Cardiac muscle cell (in vitro differentiated cells and primary cell): Measurements from ENCODE around the gene STK11IP. TPM values are rescaled to one million over a fixed set of nuclear protein-coding genes. Genes with fewer than 3 reads are reported as not detected.
A peak's percentile ranks its signal among the peaks of the same experiment; 100 is the strongest.

ENCODE experiments used
- DNase-seq, 2 donors: peaks; one replicate each; pipeline versions ENCODE4 v3.0.0 to v3.0.0-alpha.2; 2010 to 2017; ENCODE audit warnings: low read depth in 1 of 2, low spot score in 1 of 2
- H3K27ac ChIP-seq: fragments of 200-600 bp; sonication (generic); 2 replicates; pipeline ENCODE4 v1.5.1; 2016
- H3K27me3 ChIP-seq: fragments of 200-600 bp; sonication (generic); 2 replicates; pipeline ENCODE4 v1.6.0; 2016; ENCODE audit warnings: control low read depth
- H3K36me3 ChIP-seq: fragments of 200-600 bp; sonication (generic); 2 replicates; pipeline ENCODE4 v1.5.1; 2016; ENCODE audit warnings: control low read depth
- H3K4me1 ChIP-seq: fragments of 200-600 bp; sonication (generic); 2 replicates; pipeline ENCODE4 v1.8.1; 2017; ENCODE audit warnings: low read depth, mild to moderate bottlenecking, mixed run types
- H3K4me3 ChIP-seq: fragments of 200-600 bp; sonication (generic); 2 replicates; pipeline ENCODE4 v1.5.1; 2016; ENCODE audit warnings: mild to moderate bottlenecking
- H3K9me3 ChIP-seq: fragments of 200-600 bp; sonication (generic); 2 replicates; pipeline ENCODE4 v1.5.1; 2017; ENCODE audit warnings: low read depth, mild to moderate bottlenecking, control low read depth
- CTCF ChIP-seq: IDR thresholded peaks from 2 replicates; pipeline ENCODE4 v1.5.1; 2012; ENCODE audit warnings: low read depth, mild to moderate bottlenecking, low read length
- polyA plus RNA-seq: library from polyadenylated mRNA; unstranded; fragments of >200 nt; fragmentation: Nextera tagmentation; extraction: Ambion mirVana; gene quantifications from 2 replicates; pipeline ENCODE4 v1.2.1, GENCODE V29; 2016
- total RNA-seq: library from RNA; depleted of rRNA; stranded (reverse); fragments of >200 nt; gene quantifications from 2 replicates; pipeline ENCODE4 v1.2.3, GENCODE V29; 2016

STK11IP gene
- total and polyA plus RNA-seq, 2 experiments from 2014 or later: 22.4 to 24.4 TPM

GRCh38 chr2:219641390-219642068 is 43.9 kb downstream of the STK11IP start:
- H3K4me3 ChIP-seq: no peak overlapping the region
- no peaks in the 10 kb centered on the region for H3K9me3 ChIP-seq
- H3K27ac ChIP-seq: peak overlapping the region; percentile 64
- H3K36me3 ChIP-seq: no peaks in the 10 kb centered on the region
- H3K4me1 ChIP-seq: peaks cover 45% of the 10 kb centered on the region
- TF ChIP-seq CTCF: no peak
- no peak for DNase-seq
- no peaks in the 10 kb centered on the region for H3K27me3 ChIP-seq

GRCh38 chr2:219642069-219642454 is 44.4 kb downstream of the STK11IP start:
- Histone ChIP-seq H3K9me3 (no peaks in the 10 kb centered on the region), H3K27ac (peak overlapping the region; percentile 64), H3K4me1 (peaks cover 45% of the 10 kb centered on the region), H3K36me3 (no peaks in the 10 kb centered on the region), H3K4me3 (no peak overlapping the region), H3K27me3 (no peaks in the 10 kb centered on the region)
- no peak for TF ChIP-seq CTCF
- peak in 1 of 2 donors; percentile 45 for DNase-seq

- H3K4me1 ChIP-seq: peaks cover 45% of the 10 kb centered on the region
- H3K36me3 ChIP-seq: no peaks in the 10 kb centered on the region
- peak; percentile 100 for TF ChIP-seq CTCF
- H3K9me3 ChIP-seq: no peaks in the 10 kb centered on the region
- H3K4me3 ChIP-seq: no peak overlapping the region
- no peaks in the 10 kb centered on the region for H3K27me3 ChIP-seq
- DNase-seq: peak; percentile 99
- H3K27ac ChIP-seq: peak overlapping the region; percentile 64
Observed at GRCh38 chr2:219642465-219643083, 44.9 kb downstream of the STK11IP start.

- no peak overlapping the region for H3K4me3 ChIP-seq
- DNase-seq: no peak
- H3K36me3 ChIP-seq: no peaks in the 10 kb centered on the region
- H3K27me3 ChIP-seq: no peaks in the 10 kb centered on the region
- no peak for TF ChIP-seq CTCF
- H3K9me3 ChIP-seq: no peaks in the 10 kb centered on the region
- H3K27ac ChIP-seq: no peak overlapping the region
- peaks cover 45% of the 10 kb centered on the region for H3K4me1 ChIP-seq
Observed at GRCh38 chr2:219643084-219643473, 45.4 kb downstream of the STK11IP start.

GRCh38 chr2:219643788-219644398 is 46.2 kb downstream of the STK11IP start:
- no peak overlapping the region for H3K4me3 ChIP-seq
- no peak for TF ChIP-seq CTCF
- no peaks in the 10 kb centered on the region for H3K27me3 ChIP-seq
- peaks cover 45% of the 10 kb centered on the region for H3K4me1 ChIP-seq
- no peaks in the 10 kb centered on the region for H3K9me3 ChIP-seq
- H3K27ac ChIP-seq: peak overlapping the region; percentile 82
- H3K36me3 ChIP-seq: no peaks in the 10 kb centered on the region
- no peak for DNase-seq
